ENCODE results near the gene CDC42EP1.
A peak's percentile ranks its signal among the peaks of the same experiment; 100 is the strongest.

Gene CDC42EP1

GRCh38 chr22:37561212-37562048 is 1.1 kb downstream of the CDC42EP1 start:
- DNase-seq = peak in 1 of 2 experiments; percentile 29

GRCh38 chr22:37562049-37562875 is 2.0 kb downstream of the CDC42EP1 start:
- DNase-seq = no peak

- DNase-seq = no peak
Measured at GRCh38 chr22:37563153-37564081, 3.1 kb downstream of the CDC42EP1 start.

GRCh38 chr22:37564111-37564711 is 3.9 kb downstream of the CDC42EP1 start:
- DNase-seq = no peak

- no peak for DNase-seq
Measured at GRCh38 chr22:37565830-37566229, 5.5 kb downstream of the CDC42EP1 start.

GRCh38 chr22:37566329-37566837 is 6.1 kb downstream of the CDC42EP1 start:
- DNase-seq = no peak

GRCh38 chr22:37566903-37567798 is 6.9 kb downstream of the CDC42EP1 start:
- peak; percentile 11 to 54 for DNase-seq

- DNase-seq = no peak
Measured at GRCh38 chr22:37568012-37568411, 7.7 kb downstream of the CDC42EP1 start.

- DNase-seq = no peak
Measured at GRCh38 chr22:37568448-37569008, 8.2 kb downstream of the CDC42EP1 start.

- no peak for DNase-seq
Measured at GRCh38 chr22:37569009-37569920, 9.0 kb downstream of the CDC42EP1 start.

GRCh38 chr22:37569921-37570660 is 9.8 kb downstream of the CDC42EP1 start:
- no peak for DNase-seq

GRCh38 chr22:37570661-37570976 is 10.3 kb downstream of the CDC42EP1 start:
- DNase-seq = no peak

GRCh38 chr22:37571258-37571991 is 11.1 kb downstream of the CDC42EP1 start:
- DNase-seq = no peak

GRCh38 chr22:37571992-37572373 is 11.7 kb downstream of the CDC42EP1 start:
- DNase-seq = no peak

- DNase-seq = no peak
Measured at GRCh38 chr22:37575490-37576003, 15.3 kb downstream of the CDC42EP1 start.

GRCh38 chr22:37578002-37578401 is 17.7 kb downstream of the CDC42EP1 start:
- no peak for DNase-seq

GRCh38 chr22:37581504-37581903 is 21.2 kb downstream of the CDC42EP1 start:
- DNase-seq = no peak

GRCh38 chr22:37582526-37582925 is 22.2 kb downstream of the CDC42EP1 start:
- no peak for DNase-seq

Data from NCI-H446 (cell line).